Gastroesophageal sphincter (tissue), 4 donors: ENCODE results near the gene RUFY1. TPM values are rescaled to one million over a fixed set of nuclear protein-coding genes. Genes with fewer than 3 reads are reported as not detected.

ENCODE experiments used
- ATAC-seq: fragments of 150-250 bp; one replicate; pipeline ENCODE4 v1.9.1; 2016; ENCODE audit warnings: mild to moderate bottlenecking, moderate library complexity
- H3K27ac ChIP-seq, 4 donors: fragments of 200-600 bp; sonication (generic) in 3 of 4; 1 replicate in 3 of 4; 2 replicates in 1 of 4; pipeline ENCODE4 v1.5.1; 2016 to 2019
- H3K27me3 ChIP-seq: fragments of 200-600 bp; sonication (generic); one replicate; pipeline ENCODE4 v1.5.1; 2019
- H3K36me3 ChIP-seq, 2 donors: fragments of 200-600 bp; sonication (generic); one replicate each; pipeline ENCODE4 v1.5.1; 2019; ENCODE audit warnings: control low read depth in 1 of 2
- H3K4me1 ChIP-seq, 3 donors: fragments of 200-600 bp; sonication (generic); 1 replicate in 2 of 3; 2 replicates in 1 of 3; pipeline ENCODE4 v1.5.1; 2016 to 2019; ENCODE audit warnings: control low read depth in 2 of 3
- H3K4me3 ChIP-seq, 2 donors: fragments of 200-600 bp; sonication (generic); one replicate each; pipeline ENCODE4 v1.5.1; 2019; ENCODE audit warnings: mild to moderate bottlenecking in 1 of 2, moderate library complexity in 1 of 2
- H3K9me3 ChIP-seq, 3 donors: fragments of 200-600 bp; sonication (generic); one replicate each; pipeline ENCODE4 v1.5.1; 2017 to 2019; ENCODE audit warnings: control low read depth in 2 of 3
- EP300 ChIP-seq: sonication (generic); formaldehyde crosslinking; IDR thresholded peaks from one replicate; pipeline ENCODE4 v1.6.1; 2017; ENCODE audit warnings: antibody characterized with exemption, mild to moderate bottlenecking
- POLR2A ChIP-seq, 2 donors: fragments of 450-650 bp; IDR thresholded peaks; one replicate each; pipeline ENCODE4 v1.6.1; 2017; ENCODE audit warnings: antibody characterized with exemption in 2 of 2, mild to moderate bottlenecking in 2 of 2, moderate library complexity in 1 of 2
- POLR2AphosphoS5 ChIP-seq: sonication (generic); formaldehyde crosslinking; IDR thresholded peaks from one replicate; pipeline ENCODE4 v1.6.1; 2017; ENCODE audit warnings: antibody characterized with exemption
- WGBS, 2 donors: methylation state at CpG; one replicate each; pipeline ENCODE4 v1.1.5; 2018; ENCODE audit warnings: low coverage in 1 of 2; 5-methylcytosine and 5-hydroxymethylcytosine counted together
- total RNA-seq, 4 donors: library from RNA; depleted of rRNA; stranded (reverse); fragments of >200 nt; gene quantifications; one replicate each; pipeline ENCODE4 v1.1.0, GENCODE V29; 2016
- TF ChIP-seq, protein P1 (sequence below), 4 experiments: fragments of 200-600 bp in 2 of 4; fragments of 450-650 bp in 2 of 4; sonication (generic) in 1 of 4; IDR thresholded peaks; one replicate each; pipeline ENCODE4 v1.5.1; 2017 to 2019; ENCODE audit warnings: antibody characterized with exemption in 4 of 4, mild to moderate bottlenecking in 2 of 4, moderate library complexity in 2 of 4

RUFY1 gene
- total RNA-seq, 4 donors from 2014 or later: 38.1 to 59.0 (median 54.8) TPM

DNA sequence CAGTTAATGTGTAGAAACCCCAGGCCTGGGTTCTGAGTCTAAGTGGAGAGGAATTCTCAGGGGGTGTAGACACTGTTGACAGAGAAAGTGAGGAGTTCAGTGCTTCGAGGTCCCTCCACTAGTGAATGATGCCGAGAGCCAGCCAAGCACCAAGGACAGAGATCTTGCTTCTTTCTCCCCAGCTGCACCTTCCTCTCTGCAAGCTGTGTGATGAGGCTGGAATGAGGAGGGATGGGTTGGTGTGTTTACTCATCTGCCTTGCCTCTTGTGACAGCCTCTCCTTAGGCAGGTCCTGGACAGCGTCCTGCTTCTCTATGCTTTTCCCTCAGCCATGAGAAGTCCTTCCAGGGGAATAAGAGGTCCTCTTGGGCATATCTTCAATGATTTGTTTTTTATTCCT, 37.8 kb downstream of the RUFY1 start:
- Histone ChIP-seq H3K9me3 (no peaks in the 10 kb centered on the region), H3K27me3 (no peaks in the 10 kb centered on the region), H3K4me3 (no peak overlapping the region), H3K27ac (no peak overlapping the region), H3K4me1 (no peaks in the 10 kb centered on the region), H3K36me3 (peaks cover 0 to 99% of the 10 kb centered on the region in 2 donors)
- TF ChIP-seq POLR2A (IDR thresholded peaks at IDR 0.05) (no peak), POLR2AphosphoS5 (no peak), EP300 (no peak)
- TF ChIP-seq, protein P1, sequence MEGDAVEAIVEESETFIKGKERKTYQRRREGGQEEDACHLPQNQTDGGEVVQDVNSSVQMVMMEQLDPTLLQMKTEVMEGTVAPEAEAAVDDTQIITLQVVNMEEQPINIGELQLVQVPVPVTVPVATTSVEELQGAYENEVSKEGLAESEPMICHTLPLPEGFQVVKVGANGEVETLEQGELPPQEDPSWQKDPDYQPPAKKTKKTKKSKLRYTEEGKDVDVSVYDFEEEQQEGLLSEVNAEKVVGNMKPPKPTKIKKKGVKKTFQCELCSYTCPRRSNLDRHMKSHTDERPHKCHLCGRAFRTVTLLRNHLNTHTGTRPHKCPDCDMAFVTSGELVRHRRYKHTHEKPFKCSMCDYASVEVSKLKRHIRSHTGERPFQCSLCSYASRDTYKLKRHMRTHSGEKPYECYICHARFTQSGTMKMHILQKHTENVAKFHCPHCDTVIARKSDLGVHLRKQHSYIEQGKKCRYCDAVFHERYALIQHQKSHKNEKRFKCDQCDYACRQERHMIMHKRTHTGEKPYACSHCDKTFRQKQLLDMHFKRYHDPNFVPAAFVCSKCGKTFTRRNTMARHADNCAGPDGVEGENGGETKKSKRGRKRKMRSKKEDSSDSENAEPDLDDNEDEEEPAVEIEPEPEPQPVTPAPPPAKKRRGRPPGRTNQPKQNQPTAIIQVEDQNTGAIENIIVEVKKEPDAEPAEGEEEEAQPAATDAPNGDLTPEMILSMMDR (IDR thresholded peaks at IDR 0.05): no peak
- no peak for ATAC-seq
- 92% methylated on average over 2 of the region's 3 CpGs; no CpG with 5 or more reads in 1 of the 2 donors for WGBS, 2 donors

DNA sequence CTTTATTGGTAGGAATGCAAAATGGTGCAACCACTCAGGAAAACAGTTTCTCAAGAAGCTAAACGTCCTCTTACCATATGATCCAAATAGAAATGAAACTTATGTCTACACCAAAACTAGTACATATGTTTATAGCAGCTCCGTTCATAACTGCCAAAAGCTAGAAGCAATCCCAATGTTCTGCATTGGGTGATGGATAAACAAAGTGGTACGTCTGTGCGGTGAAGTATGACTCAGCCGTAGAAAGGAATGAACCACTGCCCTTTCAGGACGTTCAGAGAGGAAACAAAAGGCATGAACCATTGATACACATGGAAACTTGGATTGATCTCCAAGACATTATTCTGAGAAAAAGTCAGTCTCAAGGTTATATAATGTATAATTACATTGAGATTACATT, 45.6 kb downstream of the RUFY1 start:
- WGBS, 2 donors: 30 to 45% methylated on average over 6 of the region's 6 CpGs
- TF ChIP-seq EP300: no peak
- TF ChIP-seq, protein P1 (IDR thresholded peaks at IDR 0.05): no peak
- no peak for TF ChIP-seq POLR2AphosphoS5
- no peak for TF ChIP-seq POLR2A (IDR thresholded peaks at IDR 0.05)
- ATAC-seq: peak; percentile 49
- Histone ChIP-seq H3K4me3 (no peak overlapping the region), H3K9me3 (no peaks in the 10 kb centered on the region), H3K27me3 (no peaks in the 10 kb centered on the region), H3K36me3 (peaks cover 0 to 98% of the 10 kb centered on the region in 2 donors), H3K4me1 (no peaks in the 10 kb centered on the region), H3K27ac (peak overlapping the region in 3 of 4 donors; percentile 10 to 55 (median 22))

GRCh38 chr5:179596421-179596820, 46.1 kb downstream of the RUFY1 start:
- H3K4me3 ChIP-seq: no peak overlapping the region
- H3K4me1 ChIP-seq: no peaks in the 10 kb centered on the region
- peaks cover 0 to 98% of the 10 kb centered on the region in 2 donors for H3K36me3 ChIP-seq
- H3K27me3 ChIP-seq: no peaks in the 10 kb centered on the region
- 39 to 81% methylated on average over 2 of the region's 13 CpGs for WGBS, 2 donors
- no peak for ATAC-seq
- H3K9me3 ChIP-seq: no peaks in the 10 kb centered on the region
- no peak overlapping the region for H3K27ac ChIP-seq
- no peak for TF ChIP-seq POLR2AphosphoS5
- TF ChIP-seq EP300: no peak
- TF ChIP-seq, protein P1 (IDR thresholded peaks at IDR 0.05): no peak

DNA sequence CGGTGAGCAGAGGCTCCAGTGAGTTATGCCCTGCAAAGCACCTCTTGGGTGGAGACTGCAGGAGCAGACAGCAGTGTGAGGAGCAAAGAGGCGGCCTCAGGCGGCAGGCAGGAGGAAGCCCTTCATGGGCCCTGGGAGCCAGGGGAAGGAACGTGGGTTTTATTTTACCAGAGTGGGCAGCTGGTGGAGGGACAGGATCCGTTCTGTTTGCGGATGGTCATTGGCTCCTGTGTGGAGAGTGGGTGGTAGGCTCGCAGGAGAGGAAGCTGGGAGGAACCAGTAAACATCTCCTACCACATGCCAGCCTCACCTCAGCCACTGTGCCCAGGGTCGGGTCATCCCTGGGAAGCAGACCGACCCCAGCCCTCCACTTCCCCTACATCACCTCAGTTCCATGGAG, 48.7 kb downstream of the RUFY1 start:
- Histone ChIP-seq H3K9me3 (no peaks in the 10 kb centered on the region), H3K27me3 (no peaks in the 10 kb centered on the region), H3K4me1 (peaks cover 0 to 8% (median 0%) of the 10 kb centered on the region in 3 donors), H3K4me3 (no peak overlapping the region), H3K27ac (no peak overlapping the region), H3K36me3 (peaks cover 0 to 98% of the 10 kb centered on the region in 2 donors)
- WGBS, 2 donors: 75% methylated on average over 6 of the region's 9 CpGs; no CpG with 5 or more reads in 1 of the 2 donors
- no peak for TF ChIP-seq POLR2A (IDR thresholded peaks at IDR 0.05)
- TF ChIP-seq EP300: no peak
- no peak for TF ChIP-seq POLR2AphosphoS5
- TF ChIP-seq, protein P1 (IDR thresholded peaks at IDR 0.05): no peak
- no peak for ATAC-seq

GRCh38 chr5:179599566-179599965, 49.2 kb downstream of the RUFY1 start:
- no peak overlapping the region for H3K27ac ChIP-seq
- no CpG with 5 or more reads among the region's 16 CpGs for WGBS, 2 donors
- H3K4me3 ChIP-seq: no peak overlapping the region
- TF ChIP-seq EP300: no peak
- TF ChIP-seq, protein P1 (IDR thresholded peaks at IDR 0.05): no peak
- no peak for TF ChIP-seq POLR2AphosphoS5
- no peak for TF ChIP-seq POLR2A (IDR thresholded peaks at IDR 0.05)
- H3K4me1 ChIP-seq: peaks cover 0 to 12% (median 0%) of the 10 kb centered on the region in 3 donors
- no peak for ATAC-seq
- H3K9me3 ChIP-seq: no peaks in the 10 kb centered on the region
- H3K27me3 ChIP-seq: no peaks in the 10 kb centered on the region
- H3K36me3 ChIP-seq: peaks cover 0 to 95% of the 10 kb centered on the region in 2 donors
